ENCODE measurements around the gene LPAR6. TPM values are rescaled to one million over a fixed set of nuclear protein-coding genes. Genes with fewer than 3 reads are reported as not detected.

LPAR6 gene
- polyA plus RNA-seq, 1 of the 3 experiments (the other 2 are of a cell fraction) = 0.03 TPM

DNA sequence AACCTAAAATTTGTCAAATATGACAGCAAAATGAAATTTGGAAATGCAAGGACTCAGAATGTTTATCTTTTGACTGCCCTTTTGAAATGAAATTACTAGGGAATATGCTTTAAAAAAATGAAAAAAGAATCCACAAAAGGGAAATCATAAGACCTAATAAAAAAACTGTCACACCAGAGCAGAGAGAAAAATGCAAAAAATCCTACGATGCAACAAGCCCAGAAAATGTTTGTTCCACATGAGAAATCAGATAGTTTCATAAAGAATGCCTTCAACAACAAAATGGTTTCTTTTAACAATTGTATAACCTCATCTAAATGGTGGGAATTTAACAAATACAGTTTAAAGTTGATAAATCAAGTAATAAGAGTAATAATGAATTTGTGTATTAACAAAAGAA, 8.0 kb downstream of the LPAR6 start:
- no peaks in the 10 kb centered on the region for H3K9me2 ChIP-seq
- WGBS (ENCODE audit: low lambda C conversion rate) = 91% methylated on average over 1 of the region's 1 CpG
- H3K9me3 ChIP-seq = no peaks in the 10 kb centered on the region
- no peak overlapping the region for H3K4me3 ChIP-seq (ENCODE audit: low read depth in 2 of 2, low read length in 1 of 2)
- H3K27me3 ChIP-seq (ENCODE audit: insufficient read depth) = no peaks in the 10 kb centered on the region
- no peak overlapping the region for H3K9ac ChIP-seq
- H3K4me2 ChIP-seq = no peak overlapping the region
- peak overlapping the region in 1 of 2 experiments; percentile 34; a peak in 1 of 4 replicates for H3K27ac ChIP-seq (ENCODE audit: low read depth in 2 of 2, low read length in 1 of 2)
- H3K79me2 ChIP-seq (ENCODE audit: insufficient read depth) = no peaks in the 10 kb centered on the region
- H3K36me3 ChIP-seq (replicated peaks in 1 of 2; ENCODE audit: control insufficient read depth in 1 of 2, insufficient read depth in 2 of 2, low read length in 1 of 2) = peaks cover 3 to 16% of the 10 kb centered on the region in 2 experiments
- no peaks in the 10 kb centered on the region for H4K20me1 ChIP-seq (ENCODE audit: insufficient read depth)
- no peak overlapping the region for H2AFZ ChIP-seq (ENCODE audit: low read depth)
- H3K4me1 ChIP-seq (ENCODE audit: control insufficient read depth in 1 of 2, insufficient read depth in 2 of 2, low read depth in 1 of 2, low read length in 1 of 2) = peaks cover 0 to 16% of the 10 kb centered on the region in 2 experiments; a peak in 3 of 4 replicates
- no peak for DNase-seq
- peaks cover 21% of the 10 kb centered on the region for H3F3A ChIP-seq (replicated peaks; ENCODE audit: insufficient read depth)
- TF ChIP-seq MXI1 (IDR thresholded peaks at IDR 0.05; ENCODE audit: low read depth, low read length) = no peak
- ChIA-PET CTCF (no interaction called here), POLR2A (no interaction called here)

DNA sequence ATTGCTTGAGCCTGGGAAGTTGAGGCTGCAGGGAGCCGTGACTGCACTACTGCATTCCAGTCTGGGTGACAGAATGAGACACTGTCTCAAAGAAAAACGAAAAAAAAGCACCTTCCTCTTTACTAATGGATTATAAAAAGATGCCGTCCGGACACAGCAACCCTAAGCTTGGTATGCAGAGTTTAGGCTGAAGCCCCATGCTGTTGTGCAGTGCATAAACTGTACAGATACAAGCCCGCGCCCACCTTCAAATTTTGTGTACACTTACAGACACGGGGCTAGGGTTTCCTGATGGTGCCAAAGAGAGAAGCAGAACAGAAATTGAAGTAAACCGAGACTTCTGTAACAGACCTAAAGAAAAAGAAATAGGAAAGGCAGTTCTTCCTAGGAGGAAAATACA, 9.0 kb downstream of the LPAR6 start:
- Histone ChIP-seq H3K9me2 (no peaks in the 10 kb centered on the region), H3K27me3 (ENCODE audit: insufficient read depth) (no peaks in the 10 kb centered on the region), H3K36me3 (replicated peaks in 1 of 2; ENCODE audit: control insufficient read depth in 1 of 2, insufficient read depth in 2 of 2, low read length in 1 of 2) (peaks cover 3 to 16% of the 10 kb centered on the region in 2 experiments), H2AFZ (ENCODE audit: low read depth) (no peak overlapping the region), H3F3A (replicated peaks; ENCODE audit: insufficient read depth) (peaks cover 21% of the 10 kb centered on the region), H3K4me2 (no peak overlapping the region), H3K27ac (ENCODE audit: low read depth in 2 of 2, low read length in 1 of 2) (no peak overlapping the region), H3K79me2 (ENCODE audit: insufficient read depth) (no peaks in the 10 kb centered on the region), H3K9me3 (no peaks in the 10 kb centered on the region), H3K9ac (no peak overlapping the region), H3K4me1 (ENCODE audit: control insufficient read depth in 1 of 2, insufficient read depth in 2 of 2, low read depth in 1 of 2, low read length in 1 of 2) (peaks cover 0 to 27% of the 10 kb centered on the region in 2 experiments; a peak in 3 of 4 replicates), H3K4me3 (ENCODE audit: low read depth in 2 of 2, low read length in 1 of 2) (no peak overlapping the region), H4K20me1 (ENCODE audit: insufficient read depth) (no peaks in the 10 kb centered on the region)
- no peak for DNase-seq
- TF ChIP-seq POLR2AphosphoS5 (IDR thresholded peaks at IDR 0.05; ENCODE audit: low read depth, low read length) (no peak), FOXM1 (IDR thresholded peaks at IDR 0.05; ENCODE audit: low read depth) (no peak), TCF12 (IDR thresholded peaks at IDR 0.05) (no peak), IRF3 (IDR thresholded peaks at IDR 0.05; ENCODE audit: low read depth, low read length) (no peak), CHD2 (IDR thresholded peaks at IDR 0.05; ENCODE audit: low read length, partially characterized antibody) (no peak), MXI1 (IDR thresholded peaks at IDR 0.05; ENCODE audit: low read depth, low read length) (no peak), EZH2phosphoT487 (IDR thresholded peaks at IDR 0.05; ENCODE audit: borderline replicate concordance, low read depth) (no peak), USF2 (IDR thresholded peaks at IDR 0.05; ENCODE audit: borderline replicate concordance, low read depth, low read length) (no peak), YY1 (IDR thresholded peaks at IDR 0.05; ENCODE audit: low read depth) (no peak), EP300 (IDR thresholded peaks at IDR 0.05; ENCODE audit: borderline replicate concordance in 1 of 2, low read depth in 1 of 2, low read length in 1 of 2) (no peak), RAD21 (IDR thresholded peaks at IDR 0.05; ENCODE audit: low read length) (no peak), PBX3 (IDR thresholded peaks at IDR 0.05) (no peak), USF1 (IDR thresholded peaks at IDR 0.05; ENCODE audit: borderline replicate concordance, low read depth) (no peak), MEF2A (IDR thresholded peaks at IDR 0.05; ENCODE audit: borderline replicate concordance, low read depth) (no peak), GATA2 (CRISPR knock-in tag; IDR thresholded peaks at IDR 0.05) (no peak)
- TF ChIP-seq, protein P1, sequence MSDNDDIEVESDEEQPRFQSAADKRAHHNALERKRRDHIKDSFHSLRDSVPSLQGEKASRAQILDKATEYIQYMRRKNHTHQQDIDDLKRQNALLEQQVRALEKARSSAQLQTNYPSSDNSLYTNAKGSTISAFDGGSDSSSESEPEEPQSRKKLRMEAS (IDR thresholded peaks at IDR 0.05; ENCODE audit: low read depth) = no peak
- POLR2A ChIA-PET = no interaction called here
- CTCF ChIA-PET = interaction anchor here (1.5 kb wide), 1 partner anchor 69 kb away, joined by 4 read pairs; no protein-coding TSS in a partner anchor
- WGBS (ENCODE audit: low lambda C conversion rate) = 95% methylated on average over 8 of the region's 8 CpGs

All from SK-N-SH (cell line).